GM12878 (cell line): Measurements from ENCODE around the gene STXBP3. TPM values are rescaled to one million over a fixed set of nuclear protein-coding genes. Genes with fewer than 3 reads are reported as not detected.

Experiments used
- ATAC-seq: fragments of 200-7000 bp; cut with Tn5 transposase; 3 replicates; pipeline ENCODE4 v1.9.1; 2020; ENCODE audit warnings: mild to moderate bottlenecking, moderate library complexity
- BruUV-seq: library from RNA; stranded (reverse); fragments of 400-500 nt; replicated peaks from 2 replicates; lab custom pipeline; 2021; lab: Mats Ljungman, UMichigan
- CTCF ChIA-PET: fragments of 300-600 bp; sonication (Branson Sonifier 250); formaldehyde crosslinking; extraction: SDS; loops from one replicate; lab custom pipeline; 2021; ENCODE audit warnings: inconsistent platforms; lab: Yijun Ruan, JAX
- POLR2A ChIA-PET: fragments of 350-600 bp; formaldehyde crosslinking; extraction: SDS; loops from one replicate; lab custom pipeline; 2021; ENCODE audit warnings: inconsistent platforms; lab: Charles Lee
- RAD21 ChIA-PET: fragments of 300-600 bp; sonication (Branson Sonifier 250); formaldehyde crosslinking; loops from one replicate; lab custom pipeline; 2023; ENCODE audit warnings: antibody characterized with exemption; ENCODE audit not compliant: unreplicated experiment; lab: Charles Lee
- SMC1A ChIA-PET: fragments of 300-600 bp; sonication (Branson Sonifier 250); formaldehyde crosslinking; loops from one replicate; lab custom pipeline; 2023; ENCODE audit not compliant: unreplicated experiment, uncharacterized antibody; lab: Charles Lee
- DNase-seq: peaks from one replicate; pipeline ENCODE4 v3.0.0-alpha.2; 2011; ENCODE audit warnings: low read depth, low spot score
- FAIRE-seq: peaks from 3 replicates; lab custom pipeline; 2011; peaks lifted over from hg19 to GRCh38; lab: Jason Lieb, UNC
- H2AFZ ChIP-seq: 2 replicates; pipeline ENCODE4 v1.6.0; 2011; ENCODE audit warnings: low read depth, low read length, control low read depth; ENCODE audit not compliant: control insufficient read depth
- H3K27ac ChIP-seq: 2 replicates; pipeline ENCODE4 v1.5.1; 2011; ENCODE audit warnings: control low read depth; ENCODE audit not compliant: control insufficient read depth, insufficient read depth
- H3K27me3 ChIP-seq, 2 experiments: replicated peaks in 1 of 2; 2 replicates each; pipeline versions ENCODE4 v1.6.0 to v1.6.1; 2011; ENCODE audit warnings: low read length in 1 of 2; ENCODE audit not compliant: control insufficient read depth in 2 of 2, insufficient read depth in 2 of 2
- H3K36me3 ChIP-seq, 2 experiments: 2 replicates each; pipeline ENCODE4 v1.5.1; 2011; ENCODE audit warnings: low read length in 1 of 2; ENCODE audit not compliant: control insufficient read depth in 2 of 2, insufficient read depth in 2 of 2
- H3K4me1 ChIP-seq: 2 replicates; pipeline ENCODE4 v1.6.1; 2011; ENCODE audit warnings: mild to moderate bottlenecking, low read length, moderate library complexity, mixed read lengths; ENCODE audit not compliant: control insufficient read depth, insufficient read depth
- H3K4me2 ChIP-seq: 2 replicates; pipeline ENCODE4 v1.6.0; 2011; ENCODE audit warnings: control low read depth; ENCODE audit not compliant: control insufficient read depth, insufficient read depth
- H3K4me3 ChIP-seq: fragments of 200-600 bp; sonication (generic); 2 replicates; pipeline ENCODE4 v1.5.1; 2016
- H3K79me2 ChIP-seq: 2 replicates; pipeline ENCODE4 v1.6.0; 2011; ENCODE audit warnings: low read length; ENCODE audit not compliant: control insufficient read depth, insufficient read depth
- H3K9ac ChIP-seq: 2 replicates; pipeline ENCODE4 v1.8.0; 2011; ENCODE audit warnings: low read length, control low read depth, mixed read lengths; ENCODE audit not compliant: control insufficient read depth, insufficient read depth
- H3K9me3 ChIP-seq: replicated peaks from 3 replicates; pipeline ENCODE4 v1.5.1; 2011; ENCODE audit warnings: mild to moderate bottlenecking, low read length; ENCODE audit not compliant: control insufficient read depth, insufficient read depth
- H4K20me1 ChIP-seq: 2 replicates; pipeline ENCODE4 v1.6.0; 2011; ENCODE audit not compliant: control insufficient read depth, insufficient read depth
- BCL11A ChIP-seq: IDR thresholded peaks from 2 replicates; pipeline ENCODE4 v1.6.1; 2011; ENCODE audit warnings: low read depth, low read length
- CEBPB ChIP-seq, 2 experiments: fragments of 150-350 bp in 1 of 2; IDR thresholded peaks; 2 replicates each; pipeline ENCODE4 v1.6.1; 2012 to 2014; ENCODE audit warnings: low read depth in 2 of 2, low read length in 2 of 2, borderline replicate concordance in 1 of 2, inconsistent platforms in 1 of 2
- ESRRA ChIP-seq: IDR thresholded peaks from 2 replicates; pipeline ENCODE4 v1.6.1; 2012; ENCODE audit warnings: mild to moderate bottlenecking, low read length, improper control_type of control experiment
- JUND ChIP-seq: IDR thresholded peaks from 2 replicates; pipeline ENCODE4 v1.6.1; 2012; ENCODE audit warnings: low read depth, mild to moderate bottlenecking, low read length, improper control_type of control experiment, moderate library complexity
- MEF2B ChIP-seq: fragments of 450-650 bp; IDR thresholded peaks from 2 replicates; pipeline ENCODE4 v1.6.1; 2018; ENCODE audit warnings: mild to moderate bottlenecking, moderate library complexity; ENCODE audit not compliant: partially characterized antibody, poor library complexity, severe bottlenecking
- MXI1 ChIP-seq: fragments of 150-350 bp; IDR thresholded peaks from 2 replicates; pipeline ENCODE4 v1.6.1; 2011; ENCODE audit warnings: low read depth, mild to moderate bottlenecking, inconsistent platforms, low read length, improper control_type of control experiment
- PML ChIP-seq: IDR thresholded peaks from 2 replicates; pipeline ENCODE4 v1.6.1; 2012; ENCODE audit warnings: low read length, inconsistent platforms
- RBBP5 ChIP-seq: fragments of 200-600 bp; sonication (generic); conservative IDR thresholded peaks from 2 replicates; pipeline ENCODE4 v1.6.1; 2016
- SREBF2 ChIP-seq: IDR thresholded peaks from 2 replicates; pipeline ENCODE4 v1.6.1; 2012; ENCODE audit warnings: mild to moderate bottlenecking, low read length
- TCF12 ChIP-seq: IDR thresholded peaks from 2 replicates; pipeline ENCODE4 v1.6.1; 2011; ENCODE audit warnings: low read depth, mild to moderate bottlenecking, low read length
- YBX1 ChIP-seq: fragments of 450-650 bp; IDR thresholded peaks from 2 replicates; pipeline ENCODE4 v1.6.1; 2016; ENCODE audit warnings: antibody characterized with exemption
- WGBS: methylation state at CpG from one replicate; pipeline ENCODE4 v1.1.6; 2016; ENCODE audit warnings: low lambda C conversion rate; ENCODE audit not compliant: insufficient replicate concordance, insufficient coverage; ENCODE audit errors: missing lambda C conversion rate; 5-methylcytosine and 5-hydroxymethylcytosine counted together
- in situ Hi-C: fragments of 300-500 bp; cut with MboI; formaldehyde crosslinking; loops from 9 replicates; pipeline ENCODE4 v1.14.3; 2018; ENCODE audit warnings: mixed read lengths
- intact Hi-C: fragments of 100-400 bp; cut with micrococcal nuclease; formaldehyde crosslinking; loops from one replicate; pipeline ENCODE4 v1.14.2; 2022; ENCODE audit not compliant: unreplicated experiment
- polyA plus RNA-seq, 11 experiments: library from polyadenylated mRNA; depleted of rRNA in 4 of 11; unstranded in 6 of 11; stranded (reverse) in 5 of 11; fragments of >200 nt; fragmentation: Nextera tagmentation in 4 of 11; fragmentation: Illumina TruSeq in 1 of 11; extraction: Ambion mirVana in 4 of 11; extraction: Trizol in 1 of 11; gene quantifications; 1 replicate in 1 of 11; 2 replicates in 10 of 11; pipeline versions ENCODE4 v1.2.1 to v1.2.3, GENCODE V29; 2011 to 2016; ENCODE audit warnings: inconsistent platforms in 2 of 11, missing spikeins in 2 of 11, low read depth in 1 of 11
- total RNA-seq, 4 experiments: library from RNA; depleted of rRNA in 3 of 4; stranded (reverse); fragments of >200 nt in 3 of 4; fragmentation: Illumina TruSeq in 1 of 4; extraction: Trizol in 1 of 4; gene quantifications; 2 replicates each; pipeline versions ENCODE4 v1.2.1 to v1.2.3, GENCODE V29; 2013 to 2021
- TF ChIP-seq, protein P1 (sequence below): fragments of 450-650 bp; IDR thresholded peaks from 2 replicates; pipeline ENCODE4 v1.6.1; 2017; ENCODE audit warnings: mild to moderate bottlenecking
- TF ChIP-seq, protein P2 (sequence below): fragments of 450-650 bp; formaldehyde crosslinking; IDR thresholded peaks from 2 replicates; pipeline ENCODE4 v1.5.0; 2022; ENCODE audit warnings: mild to moderate bottlenecking, missing genetic modification characterization
- TF ChIP-seq, protein P3 (sequence below): fragments of 450-650 bp; IDR thresholded peaks from 2 replicates; pipeline ENCODE4 v1.6.1; 2017; ENCODE audit warnings: low read depth, mild to moderate bottlenecking, moderate library complexity
- TF ChIP-seq, protein P4 (sequence below): IDR thresholded peaks from 2 replicates; pipeline ENCODE4 v1.6.1; 2011; ENCODE audit warnings: low read depth, low read length, improper control_type of control experiment, borderline replicate concordance

Gene STXBP3
- total and polyA plus RNA-seq, 10 of the 15 experiments (the other 5 are each of a cell fraction or from before 2014, with no cell fraction given) = 19.6 to 35.1 (median 27.3) TPM

DNA sequence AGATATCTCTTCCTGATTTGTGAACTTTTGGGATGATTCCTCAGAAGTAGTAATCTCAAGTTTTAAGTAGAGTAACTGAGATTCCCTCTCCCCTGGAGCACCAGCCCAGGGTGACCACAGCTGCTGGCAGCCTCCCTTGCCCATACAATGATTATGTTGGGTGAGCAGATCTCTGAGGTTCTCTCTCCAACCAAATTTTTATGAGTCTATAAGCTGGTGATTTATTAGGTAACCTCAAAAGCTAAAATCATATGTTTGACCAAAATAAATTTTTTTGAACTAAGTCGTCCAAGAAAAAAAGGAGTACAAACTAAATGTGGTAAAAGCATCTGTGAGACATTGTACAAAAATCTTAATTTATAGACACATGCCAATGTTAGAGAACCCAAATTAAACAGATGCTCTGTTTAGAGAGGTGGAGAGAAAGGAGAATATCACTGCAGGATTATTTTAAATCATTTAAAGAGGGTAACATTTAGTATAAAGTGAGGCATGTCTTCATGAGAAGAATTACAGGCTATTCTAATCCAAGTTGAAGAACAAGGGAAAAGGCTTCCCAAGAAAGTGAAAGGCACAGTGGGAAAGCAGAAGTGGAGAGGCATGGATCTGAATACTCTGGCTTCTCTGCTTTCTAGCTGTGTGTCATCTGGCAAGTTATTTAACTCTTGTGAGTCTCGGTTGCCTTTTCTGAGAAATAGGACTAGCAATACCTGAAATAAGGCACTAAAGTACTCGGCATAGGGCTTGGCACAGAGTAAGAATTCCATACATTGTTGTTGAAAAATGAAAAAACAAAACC is 107.9 kb downstream of the STXBP3 start (continued):
- TF ChIP-seq BCL11A = no peak
- TF ChIP-seq, protein P1, sequence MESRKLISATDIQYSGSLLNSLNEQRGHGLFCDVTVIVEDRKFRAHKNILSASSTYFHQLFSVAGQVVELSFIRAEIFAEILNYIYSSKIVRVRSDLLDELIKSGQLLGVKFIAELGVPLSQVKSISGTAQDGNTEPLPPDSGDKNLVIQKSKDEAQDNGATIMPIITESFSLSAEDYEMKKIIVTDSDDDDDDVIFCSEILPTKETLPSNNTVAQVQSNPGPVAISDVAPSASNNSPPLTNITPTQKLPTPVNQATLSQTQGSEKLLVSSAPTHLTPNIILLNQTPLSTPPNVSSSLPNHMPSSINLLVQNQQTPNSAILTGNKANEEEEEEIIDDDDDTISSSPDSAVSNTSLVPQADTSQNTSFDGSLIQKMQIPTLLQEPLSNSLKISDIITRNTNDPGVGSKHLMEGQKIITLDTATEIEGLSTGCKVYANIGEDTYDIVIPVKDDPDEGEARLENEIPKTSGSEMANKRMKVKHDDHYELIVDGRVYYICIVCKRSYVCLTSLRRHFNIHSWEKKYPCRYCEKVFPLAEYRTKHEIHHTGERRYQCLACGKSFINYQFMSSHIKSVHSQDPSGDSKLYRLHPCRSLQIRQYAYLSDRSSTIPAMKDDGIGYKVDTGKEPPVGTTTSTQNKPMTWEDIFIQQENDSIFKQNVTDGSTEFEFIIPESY = no peak
- no peak for TF ChIP-seq TCF12
- TF ChIP-seq MXI1 = no peak
- TF ChIP-seq YBX1 = no peak
- TF ChIP-seq ESRRA = no peak

DNA sequence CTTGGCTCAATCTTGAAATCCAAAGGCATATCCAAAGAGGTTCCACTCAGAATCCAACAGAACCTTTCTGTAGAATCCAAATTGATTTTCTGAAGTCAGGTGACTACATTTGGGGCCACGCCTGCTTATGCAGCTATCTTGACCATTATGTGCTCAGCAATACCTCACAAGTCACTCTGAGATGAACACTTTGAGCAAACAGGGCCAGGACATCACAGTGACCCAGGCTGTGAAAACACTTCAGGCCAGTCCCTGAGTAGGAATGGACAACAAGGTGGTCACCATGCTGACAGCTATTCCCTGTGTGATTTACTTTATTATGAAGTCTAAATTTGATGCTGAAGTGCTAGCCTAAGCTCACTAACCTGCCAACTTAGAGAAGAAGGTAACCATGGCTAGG is 110.5 kb downstream of the STXBP3 start, which contains the start of gene AKNAD1:
AKNAD1 (minus strand) TSS at position 101 of the 400 bp plus-strand sequence. CDS start 4,430 bp downstream, outside the sequence.
- Histone ChIP-seq H3K27ac (no peak within 1 kb of the TSS), H3K4me1 (no peaks in the 10 kb centered on the region), H4K20me1 (no peaks in the 10 kb centered on the region), H3K27me3 (no peaks in the 10 kb centered on the region; a peak in 2 of 4 replicates), H3K79me2 (no peaks in the 10 kb centered on the region), H3K4me3 (no peak within 1 kb of the TSS), H3K36me3 (no peaks in the 10 kb centered on the region), H3K4me2 (no peak within 1 kb of the TSS), H3K9ac (no peak within 1 kb of the TSS), H2AFZ (no peak within 1 kb of the TSS), H3K9me3 (no peaks in the 10 kb centered on the region)
- POLR2A ChIA-PET = no interaction called here
- SMC1A ChIA-PET = interaction anchor here (1.2 kb wide), 1 partner anchor 17 kb away, joined by 5 read pairs; no protein-coding TSS in a partner anchor
- RAD21 ChIA-PET = no interaction called here
- DNase-seq (no peak), FAIRE-seq (no peak), ATAC-seq (no peak)
- in situ Hi-C loops = no loop called here
- 0% methylated on average over 1 of the region's 1 CpG for WGBS
- CTCF ChIA-PET = no interaction called here
- no TSS peak for BruUV-seq
- intact Hi-C loops = no loop called here
- TF ChIP-seq RBBP5 (no peak), PML (no peak), SREBF2 (no peak), CEBPB (IDR thresholded peaks at IDR 0.05; ENCODE audit: borderline replicate concordance in 1 of 2, low read depth in 2 of 2, low read length in 2 of 2) (no peak), JUND (no peak), MEF2B (no peak)
- TF ChIP-seq, protein P2, sequence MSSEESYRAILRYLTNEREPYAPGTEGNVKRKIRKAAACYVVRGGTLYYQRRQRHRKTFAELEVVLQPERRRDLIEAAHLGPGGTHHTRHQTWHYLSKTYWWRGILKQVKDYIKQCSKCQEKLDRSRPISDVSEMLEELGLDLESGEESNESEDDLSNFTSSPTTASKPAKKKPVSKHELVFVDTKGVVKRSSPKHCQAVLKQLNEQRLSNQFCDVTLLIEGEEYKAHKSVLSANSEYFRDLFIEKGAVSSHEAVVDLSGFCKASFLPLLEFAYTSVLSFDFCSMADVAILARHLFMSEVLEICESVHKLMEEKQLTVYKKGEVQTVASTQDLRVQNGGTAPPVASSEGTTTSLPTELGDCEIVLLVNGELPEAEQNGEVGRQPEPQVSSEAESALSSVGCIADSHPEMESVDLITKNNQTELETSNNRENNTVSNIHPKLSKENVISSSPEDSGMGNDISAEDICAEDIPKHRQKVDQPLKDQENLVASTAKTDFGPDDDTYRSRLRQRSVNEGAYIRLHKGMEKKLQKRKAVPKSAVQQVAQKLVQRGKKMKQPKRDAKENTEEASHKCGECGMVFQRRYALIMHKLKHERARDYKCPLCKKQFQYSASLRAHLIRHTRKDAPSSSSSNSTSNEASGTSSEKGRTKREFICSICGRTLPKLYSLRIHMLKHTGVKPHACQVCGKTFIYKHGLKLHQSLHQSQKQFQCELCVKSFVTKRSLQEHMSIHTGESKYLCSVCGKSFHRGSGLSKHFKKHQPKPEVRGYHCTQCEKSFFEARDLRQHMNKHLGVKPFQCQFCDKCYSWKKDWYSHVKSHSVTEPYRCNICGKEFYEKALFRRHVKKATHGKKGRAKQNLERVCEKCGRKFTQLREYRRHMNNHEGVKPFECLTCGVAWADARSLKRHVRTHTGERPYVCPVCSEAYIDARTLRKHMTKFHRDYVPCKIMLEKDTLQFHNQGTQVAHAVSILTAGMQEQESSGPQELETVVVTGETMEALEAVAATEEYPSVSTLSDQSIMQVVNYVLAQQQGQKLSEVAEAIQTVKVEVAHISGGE (CRISPR knock-in tag) = no peak
- TF ChIP-seq, protein P3, sequence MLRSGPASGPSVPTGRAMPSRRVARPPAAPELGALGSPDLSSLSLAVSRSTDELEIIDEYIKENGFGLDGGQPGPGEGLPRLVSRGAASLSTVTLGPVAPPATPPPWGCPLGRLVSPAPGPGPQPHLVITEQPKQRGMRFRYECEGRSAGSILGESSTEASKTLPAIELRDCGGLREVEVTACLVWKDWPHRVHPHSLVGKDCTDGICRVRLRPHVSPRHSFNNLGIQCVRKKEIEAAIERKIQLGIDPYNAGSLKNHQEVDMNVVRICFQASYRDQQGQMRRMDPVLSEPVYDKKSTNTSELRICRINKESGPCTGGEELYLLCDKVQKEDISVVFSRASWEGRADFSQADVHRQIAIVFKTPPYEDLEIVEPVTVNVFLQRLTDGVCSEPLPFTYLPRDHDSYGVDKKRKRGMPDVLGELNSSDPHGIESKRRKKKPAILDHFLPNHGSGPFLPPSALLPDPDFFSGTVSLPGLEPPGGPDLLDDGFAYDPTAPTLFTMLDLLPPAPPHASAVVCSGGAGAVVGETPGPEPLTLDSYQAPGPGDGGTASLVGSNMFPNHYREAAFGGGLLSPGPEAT = no peak
- TF ChIP-seq, protein P4, sequence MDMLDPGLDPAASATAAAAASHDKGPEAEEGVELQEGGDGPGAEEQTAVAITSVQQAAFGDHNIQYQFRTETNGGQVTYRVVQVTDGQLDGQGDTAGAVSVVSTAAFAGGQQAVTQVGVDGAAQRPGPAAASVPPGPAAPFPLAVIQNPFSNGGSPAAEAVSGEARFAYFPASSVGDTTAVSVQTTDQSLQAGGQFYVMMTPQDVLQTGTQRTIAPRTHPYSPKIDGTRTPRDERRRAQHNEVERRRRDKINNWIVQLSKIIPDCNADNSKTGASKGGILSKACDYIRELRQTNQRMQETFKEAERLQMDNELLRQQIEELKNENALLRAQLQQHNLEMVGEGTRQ = no peak
